B cell (primary cell): ENCODE results near the gene ZBP1.

Experiments
- CTCF ChIP-seq: fragments of 200-600 bp; IDR thresholded peaks from one replicate; pipeline ENCODE4 v1.8.0; 2022; ENCODE audit warnings: antibody characterized with exemption, mild to moderate bottlenecking
- EZH2 ChIP-seq: IDR thresholded peaks from 2 replicates; pipeline ENCODE4 v1.6.1; 2012; ENCODE audit warnings: borderline replicate concordance, low read depth, mild to moderate bottlenecking, moderate library complexity, low read length; ENCODE audit not compliant: insufficient read depth, poor library complexity, severe bottlenecking

- TF ChIP-seq CTCF (no peak), EZH2 (no peak)
Measured at GRCh38 chr20:57561356-57562279, 58.6 kb downstream of the ZBP1 start.
